Cardiac atrium fibroblast (primary cell): Measurements from ENCODE around the gene BPIFB3. TPM values are rescaled to one million over a fixed set of nuclear protein-coding genes. Genes with fewer than 3 reads are reported as not detected.

Experiments used
- total RNA-seq: library from RNA; depleted of rRNA; stranded (reverse); fragments of >200 nt; gene quantifications from 2 replicates; pipeline ENCODE4 v1.2.3, GENCODE V29; 2015

The BPIFB3 gene, protein sequence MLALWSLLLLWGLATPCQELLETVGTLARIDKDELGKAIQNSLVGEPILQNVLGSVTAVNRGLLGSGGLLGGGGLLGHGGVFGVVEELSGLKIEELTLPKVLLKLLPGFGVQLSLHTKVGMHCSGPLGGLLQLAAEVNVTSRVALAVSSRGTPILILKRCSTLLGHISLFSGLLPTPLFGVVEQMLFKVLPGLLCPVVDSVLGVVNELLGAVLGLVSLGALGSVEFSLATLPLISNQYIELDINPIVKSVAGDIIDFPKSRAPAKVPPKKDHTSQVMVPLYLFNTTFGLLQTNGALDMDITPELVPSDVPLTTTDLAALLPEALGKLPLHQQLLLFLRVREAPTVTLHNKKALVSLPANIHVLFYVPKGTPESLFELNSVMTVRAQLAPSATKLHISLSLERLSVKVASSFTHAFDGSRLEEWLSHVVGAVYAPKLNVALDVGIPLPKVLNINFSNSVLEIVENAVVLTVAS
- not detected in 2 replicates for total RNA-seq

DNA sequence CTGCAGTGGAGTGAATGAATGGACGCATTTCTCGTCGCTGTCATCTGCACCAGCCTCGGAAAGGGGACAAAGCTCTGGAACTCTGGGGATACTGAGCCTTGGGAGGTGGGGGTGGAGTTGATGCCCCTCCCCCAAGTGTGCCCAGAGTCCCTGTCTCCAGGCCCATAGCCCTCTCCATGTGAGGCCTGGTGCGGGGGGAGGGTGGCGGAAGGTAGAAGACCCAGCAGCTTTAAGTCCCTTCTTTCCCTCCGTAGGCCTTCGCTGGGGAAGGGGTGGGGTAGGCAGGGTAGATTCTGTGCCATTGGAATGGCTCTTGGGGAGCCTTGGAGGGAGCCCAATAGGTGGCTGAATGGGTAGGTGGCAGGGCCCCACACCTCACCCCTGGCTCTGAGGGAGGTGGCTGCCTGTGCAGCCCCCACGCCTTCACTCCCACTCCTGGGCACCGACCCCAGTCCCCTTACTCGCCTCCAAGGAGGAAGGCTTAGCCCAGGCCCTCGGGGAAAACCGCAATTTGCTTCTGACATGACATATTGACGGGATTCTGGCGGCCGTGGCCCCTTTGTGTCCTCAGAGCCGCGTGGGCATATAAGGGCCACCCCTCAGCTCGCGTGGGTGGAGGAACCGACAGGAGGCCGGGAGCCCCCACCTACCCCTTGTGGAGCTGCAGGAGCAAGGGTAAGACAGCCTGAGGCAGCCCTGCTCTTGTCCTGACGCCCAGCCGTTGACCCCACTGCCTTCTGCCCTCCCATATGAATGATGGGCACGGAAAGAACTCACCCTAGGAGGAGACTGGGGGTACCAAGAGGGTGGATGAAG lies at the start of gene BPIFB3:
Gene BPIFB3 (plus strand): TSS at position 613 of the 816 bp plus-strand sequence. CDS start 1,533 bp downstream, outside the sequence.

DNA sequence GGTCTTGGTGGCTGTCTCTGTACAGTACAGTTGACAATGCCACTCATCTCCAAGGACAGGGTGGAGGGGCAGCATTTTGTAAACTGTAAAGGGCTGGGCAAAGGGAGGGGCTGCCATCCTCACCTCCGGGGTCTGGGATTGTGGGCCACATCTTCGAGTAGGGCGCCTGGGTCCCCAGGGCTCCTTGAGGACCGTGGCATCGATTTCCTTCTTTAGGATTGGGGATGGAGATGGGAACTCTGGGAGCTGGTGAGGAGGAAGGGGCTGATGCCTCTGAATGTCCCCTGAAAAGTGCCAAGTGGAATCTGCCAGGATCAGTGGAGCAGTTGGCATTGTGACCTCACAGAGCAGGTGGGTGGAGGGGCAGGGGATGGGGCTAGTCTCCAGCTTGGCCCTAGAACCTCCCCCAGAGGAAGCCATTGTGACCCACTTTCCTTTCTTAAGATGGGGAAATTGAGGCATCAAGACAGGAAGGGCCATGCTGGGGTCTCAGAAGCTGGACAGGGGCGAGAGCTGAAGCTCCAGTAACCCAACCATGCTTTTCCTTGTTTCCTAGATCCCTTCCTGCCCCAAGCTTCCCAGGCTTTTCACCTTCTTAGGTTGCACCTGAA lies 49.5 kb upstream of the BPIFB3 start, which contains the start of gene SUN5:
Gene SUN5 (minus strand): TSS at position 293 of the 611 bp plus-strand sequence. CDS start 93 bp downstream, at position 200.

DNA sequence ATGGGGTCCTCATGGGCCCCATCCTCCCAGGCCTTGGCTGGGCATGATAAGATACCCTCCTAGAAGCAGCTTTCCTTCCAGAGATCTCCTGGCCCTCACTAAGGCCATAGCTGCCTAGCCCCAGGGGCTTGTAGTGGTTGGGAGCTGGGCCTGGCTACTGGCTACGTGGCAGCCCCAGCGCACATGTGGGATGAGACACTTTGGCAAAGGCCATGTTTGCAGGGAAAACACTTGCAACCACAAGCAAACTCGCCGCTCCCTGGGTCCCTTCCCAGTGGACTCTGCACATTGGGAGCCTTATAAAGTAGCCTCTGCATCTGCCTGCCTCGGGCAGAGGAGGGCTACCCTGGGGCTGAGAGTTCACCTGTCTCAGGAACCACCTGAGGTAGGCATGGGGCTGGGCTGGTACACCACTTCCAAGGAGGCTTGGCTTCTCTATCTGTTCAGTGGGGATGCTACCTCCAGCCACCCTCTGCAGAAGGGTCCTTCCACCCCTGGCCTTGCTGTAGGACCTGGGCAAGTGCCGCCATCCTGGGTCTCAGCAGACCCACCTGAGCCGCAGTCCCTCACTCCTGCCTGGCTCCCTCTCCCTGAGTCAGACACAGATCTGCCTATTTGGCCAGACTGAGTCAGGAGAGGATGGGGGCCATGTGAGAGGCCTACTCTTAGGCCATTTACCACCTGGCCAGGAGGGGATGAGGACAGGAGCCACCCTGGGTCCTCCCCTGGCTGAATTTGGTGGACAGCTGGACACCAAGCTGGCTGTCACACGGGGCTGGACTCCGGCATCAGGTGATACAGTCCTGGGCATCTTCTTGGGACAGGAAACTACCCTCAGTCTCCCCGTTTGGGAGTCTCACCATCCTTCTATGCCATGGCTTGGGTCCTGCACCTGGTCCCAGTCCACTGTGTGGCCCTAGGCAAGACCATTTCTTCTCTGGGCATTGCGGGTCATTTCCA lies 46.0 kb upstream of the BPIFB3 start, which contains the start of gene BPIFB2:
Gene BPIFB2 (plus strand): TSS at position 329 of the 960 bp plus-strand sequence. CDS start 871 bp downstream, outside the sequence.

DNA sequence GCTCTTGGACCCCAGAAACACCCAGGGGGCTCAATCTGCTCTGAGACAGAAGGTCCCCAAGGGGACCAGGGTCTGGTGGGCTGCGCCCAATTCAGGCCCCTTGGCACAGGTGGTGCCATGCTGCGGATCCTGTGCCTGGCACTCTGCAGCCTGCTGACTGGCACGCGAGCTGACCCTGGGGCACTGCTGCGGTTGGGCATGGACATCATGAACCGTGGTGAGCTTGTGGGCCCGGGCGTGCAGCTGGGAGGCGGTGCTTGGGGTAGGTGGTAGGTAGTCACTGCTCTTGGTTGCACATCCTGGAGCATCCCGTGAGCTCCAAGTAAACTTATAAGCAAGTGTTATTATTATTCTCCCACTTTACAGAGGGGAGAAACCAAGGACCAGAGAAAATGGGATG lies 22.2 kb upstream of the BPIFB3 start, which contains the start of gene BPIFB6:
Gene BPIFB6 (plus strand): TSS at position 118 of the 400 bp plus-strand sequence. CDS start 0 bp downstream, at position 118.

DNA sequence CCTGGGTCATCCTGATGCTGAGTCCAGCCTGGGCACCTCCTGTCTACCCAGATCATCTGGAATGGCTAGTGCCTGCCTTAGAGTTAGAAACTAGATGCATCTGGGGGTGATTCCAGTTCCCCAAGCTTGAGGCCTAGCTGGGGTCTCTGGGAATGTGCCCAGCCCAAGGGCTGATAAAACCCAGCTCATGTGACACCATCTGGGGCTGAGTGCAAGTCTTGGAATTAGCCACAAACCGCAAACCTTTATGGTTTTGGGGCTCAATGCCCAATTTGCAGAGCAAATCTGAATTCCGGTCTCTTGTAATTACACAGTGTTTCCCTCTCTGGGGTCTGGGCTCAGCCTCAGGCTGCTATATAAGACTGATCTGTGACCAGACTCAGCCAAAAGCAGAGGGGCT lies 25.6 kb downstream of the BPIFB3 start, which contains the start of gene BPIFB4:
Gene BPIFB4 (plus strand): TSS at position 385 of the 400 bp plus-strand sequence. CDS start 1,884 bp downstream, outside the sequence.

Other genes with a start within 250 kb of the BPIFB3 start
- gene MAPRE1, start 233.9 kb upstream of the BPIFB3 start, total RNA-seq: 64.4 and 70.6 TPM in 2 replicates
- under 0.01 TPM in 1 of 2 replicates, not detected in the other for gene EFCAB8, start 195.0 kb upstream of the BPIFB3 start, total RNA-seq
- not detected in 2 replicates for gene SUN5, start 49.5 kb upstream of the BPIFB3 start, total RNA-seq
- not detected in 2 replicates for gene BPIFB2, start 46.2 kb upstream of the BPIFB3 start, total RNA-seq
- not detected in 2 replicates for gene BPIFB6, start 22.3 kb upstream of the BPIFB3 start, total RNA-seq
- not detected in 2 replicates for gene BPIFB4, start 25.7 kb downstream of the BPIFB3 start, total RNA-seq
- gene BPIFA2, start 114.3 kb downstream of the BPIFB3 start, total RNA-seq: not detected in 2 replicates
- not detected in 2 replicates for gene BPIFA3, start 163.4 kb downstream of the BPIFB3 start, total RNA-seq
- not detected in 2 replicates for gene BPIFA1, start 182.1 kb downstream of the BPIFB3 start, total RNA-seq
- not detected in 2 replicates for gene BPIFB1, start 229.3 kb downstream of the BPIFB3 start, total RNA-seq